ENCODE measurements around the gene EN1. TPM values are rescaled to one million over a fixed set of nuclear protein-coding genes. Genes with fewer than 3 reads are reported as not detected.

EN1 gene
- total RNA-seq, 1 experiment from 2014 or later: not detected

- H3K9me3 ChIP-seq (ENCODE audit: low read depth, low read length, poor library complexity, severe bottlenecking): no peaks in the 10 kb centered on the region
- H3K27ac ChIP-seq (ENCODE audit: low read depth, low read length, poor library complexity, severe bottlenecking): no peak overlapping the region
- intact Hi-C loops (cut with micrococcal nuclease; ENCODE audit: unreplicated experiment): no loop called here
- no peak for DNase-seq (ENCODE audit: low spot score)
- H3K27me3 ChIP-seq (replicated peaks; ENCODE audit: insufficient read depth, low read depth, low read length, poor library complexity): peaks cover 6% of the 10 kb centered on the region
- CTCF ChIA-PET: no interaction called here
- POLR2A ChIA-PET (ENCODE audit: low non-redundant PET): no interaction called here
- BruUV-seq (replicated peaks): no TSS peak
- H3K4me1 ChIP-seq (ENCODE audit: insufficient read depth, low read length, poor library complexity, severe bottlenecking): no peaks in the 10 kb centered on the region
- no peaks in the 10 kb centered on the region for H3K36me3 ChIP-seq (ENCODE audit: insufficient read depth, low read length, poor library complexity, severe bottlenecking)
- H3K4me3 ChIP-seq (ENCODE audit: low read depth, low read length, poor library complexity, severe bottlenecking): no peak overlapping the region
- TF ChIP-seq EZH2 (IDR thresholded peaks at IDR 0.05; ENCODE audit: borderline replicate concordance, low read depth, low read length, poor library complexity, severe bottlenecking) (no peak), CTCF (conservative IDR thresholded peaks at IDR 0.05; ENCODE audit: low read depth, low read length) (no peak)
These were observed 33.1 kb downstream of the EN1 start for GRCh38 chr2:118814368-118814767.

GRCh38 chr2:118813601-118814339 lies 33.7 kb downstream of the EN1 start:
- ChIA-PET POLR2A (ENCODE audit: low non-redundant PET) (no interaction called here), CTCF (no interaction called here)
- H3K27me3 ChIP-seq (replicated peaks; ENCODE audit: insufficient read depth, low read depth, low read length, poor library complexity): peaks cover 6% of the 10 kb centered on the region
- no TSS peak for BruUV-seq (replicated peaks)
- DNase-seq (ENCODE audit: low spot score): no peak
- no peak overlapping the region for H3K4me3 ChIP-seq (ENCODE audit: low read depth, low read length, poor library complexity, severe bottlenecking)
- H3K4me1 ChIP-seq (ENCODE audit: insufficient read depth, low read length, poor library complexity, severe bottlenecking): no peaks in the 10 kb centered on the region
- H3K27ac ChIP-seq (ENCODE audit: low read depth, low read length, poor library complexity, severe bottlenecking): no peak overlapping the region
- no peak for TF ChIP-seq CTCF (conservative IDR thresholded peaks at IDR 0.05; ENCODE audit: low read depth, low read length)
- no peak for TF ChIP-seq EZH2 (IDR thresholded peaks at IDR 0.05; ENCODE audit: borderline replicate concordance, low read depth, low read length, poor library complexity, severe bottlenecking)
- H3K36me3 ChIP-seq (ENCODE audit: insufficient read depth, low read length, poor library complexity, severe bottlenecking): no peaks in the 10 kb centered on the region
- intact Hi-C loops (cut with micrococcal nuclease; ENCODE audit: unreplicated experiment): no loop called here
- no peaks in the 10 kb centered on the region for H3K9me3 ChIP-seq (ENCODE audit: low read depth, low read length, poor library complexity, severe bottlenecking)

- CTCF ChIA-PET: no interaction called here
- Histone ChIP-seq H3K27ac (ENCODE audit: low read depth, low read length, poor library complexity, severe bottlenecking) (no peak overlapping the region), H3K36me3 (ENCODE audit: insufficient read depth, low read length, poor library complexity, severe bottlenecking) (no peaks in the 10 kb centered on the region), H3K27me3 (replicated peaks; ENCODE audit: insufficient read depth, low read depth, low read length, poor library complexity) (peaks cover 4% of the 10 kb centered on the region), H3K4me1 (ENCODE audit: insufficient read depth, low read length, poor library complexity, severe bottlenecking) (peaks cover 3% of the 10 kb centered on the region), H3K9me3 (ENCODE audit: low read depth, low read length, poor library complexity, severe bottlenecking) (no peaks in the 10 kb centered on the region), H3K4me3 (ENCODE audit: low read depth, low read length, poor library complexity, severe bottlenecking) (no peak overlapping the region)
- intact Hi-C loops (cut with micrococcal nuclease; ENCODE audit: unreplicated experiment): no loop called here
- no peak for DNase-seq (ENCODE audit: low spot score)
- POLR2A ChIA-PET (ENCODE audit: low non-redundant PET): no interaction called here
- BruUV-seq (replicated peaks): no TSS peak
- TF ChIP-seq EZH2 (IDR thresholded peaks at IDR 0.05; ENCODE audit: borderline replicate concordance, low read depth, low read length, poor library complexity, severe bottlenecking) (no peak), CTCF (conservative IDR thresholded peaks at IDR 0.05; ENCODE audit: low read depth, low read length) (no peak)
These were observed 34.3 kb downstream of the EN1 start for GRCh38 chr2:118813111-118813510.
